Natural killer cell (primary cell): Measurements from ENCODE around the gene TMEM170A. TPM values are rescaled to one million over a fixed set of nuclear protein-coding genes. Genes with fewer than 3 reads are reported as not detected.
A peak's percentile ranks its signal among the peaks of the same experiment; 100 is the strongest.

Experiments used
- ATAC-seq, 3 donors: fragments of 150-1000 bp in 2 of 3; fragments of 200-7000 bp in 1 of 3; cut with Tn5 transposase; 1 replicate in 1 of 3; 2 replicates in 2 of 3; pipeline ENCODE4 v1.10.0; 2021; ENCODE audit warnings: mild to moderate bottlenecking in 2 of 3, moderate library complexity in 2 of 3
- DNase-seq, 2 donors: peaks; one replicate each; pipeline versions ENCODE4 v3.0.0 to v3.0.0-alpha.2; 2013 to 2021; ENCODE audit warnings: mixed read lengths in 1 of 2
- H3K27ac ChIP-seq: one replicate; pipeline ENCODE4 v1.5.1; 2013; ENCODE audit warnings: mild to moderate bottlenecking, low read length
- H3K27me3 ChIP-seq: one replicate; pipeline ENCODE4 v1.6.1; 2013; ENCODE audit warnings: low read length; ENCODE audit not compliant: control insufficient read depth, insufficient read depth
- H3K36me3 ChIP-seq: one replicate; pipeline ENCODE4 v1.6.1; 2013; ENCODE audit warnings: low read length; ENCODE audit not compliant: control insufficient read depth, insufficient read depth
- H3K4me1 ChIP-seq: one replicate; pipeline ENCODE4 v1.6.1; 2013; ENCODE audit warnings: low read length; ENCODE audit not compliant: control insufficient read depth, insufficient read depth
- H3K4me3 ChIP-seq: one replicate; pipeline ENCODE4 v1.5.1; 2013; ENCODE audit warnings: low read length
- H3K9me3 ChIP-seq: one replicate; pipeline ENCODE4 v1.6.1; 2013; ENCODE audit warnings: low read length; ENCODE audit not compliant: control insufficient read depth, insufficient read depth
- H3K27ac Mint-ChIP-seq, 2 donors: one replicate each; pipeline ENCODE4 v1.8.0; 2022; ENCODE audit warnings: mild to moderate bottlenecking in 2 of 2, mixed read lengths in 2 of 2, moderate library complexity in 1 of 2
- H3K27me3 Mint-ChIP-seq, 2 donors: one replicate each; pipeline ENCODE4 v1.8.0; 2022; ENCODE audit warnings: low read depth in 2 of 2, mixed read lengths in 2 of 2
- H3K36me3 Mint-ChIP-seq: one replicate; pipeline ENCODE4 v1.8.0; 2022; ENCODE audit warnings: mixed read lengths
- H3K4me1 Mint-ChIP-seq, 2 donors: one replicate each; pipeline ENCODE4 v1.8.0; 2022; ENCODE audit warnings: mixed read lengths in 2 of 2
- H3K4me3 Mint-ChIP-seq: one replicate; pipeline ENCODE4 v1.8.0; 2022; ENCODE audit warnings: mild to moderate bottlenecking, moderate library complexity, mixed read lengths
- H3K9me3 Mint-ChIP-seq, 2 donors: one replicate each; pipeline ENCODE4 v1.8.0; 2022; ENCODE audit warnings: mixed read lengths in 2 of 2
- CTCF ChIP-seq: fragments of 200-600 bp; IDR thresholded peaks from one replicate; pipeline ENCODE4 v1.8.0; 2022; ENCODE audit warnings: antibody characterized with exemption
- WGBS: methylation state at CpG from one replicate; pipeline ENCODE4 v1.1.7; 2013; ENCODE audit warnings: missing lambda C conversion rate; ENCODE audit not compliant: insufficient coverage; 5-methylcytosine and 5-hydroxymethylcytosine counted together
- intact Hi-C: fragments of 100-400 bp; cut with micrococcal nuclease; formaldehyde crosslinking; loops from one replicate; pipeline ENCODE4 v1.14.2; 2022
- total RNA-seq, 4 donors: library from RNA; stranded (reverse); fragments of 120-200 nt in 1 of 4; gene quantifications; one replicate each; pipeline versions ENCODE4 v1.2.3 to v1.2.4, GENCODE V29; 2013 to 2022

The TMEM170A gene
- total RNA-seq, 3 donors from 2014 or later (not counting 1 experiment from before 2014, with no cell fraction given): 51.5 to 61.0 (median 53.9) TPM

GRCh38 chr16:75406943-75407342 is 57.5 kb downstream of the TMEM170A start:
- H3K36me3 Mint-ChIP-seq: no peaks in the 10 kb centered on the region

GRCh38 chr16:75402821-75403475 is 61.5 kb downstream of the TMEM170A start:
- 36% methylated on average over 3 of the region's 3 CpGs for WGBS
- peak; percentile 40 to 52 (median 48) for ATAC-seq
- intact Hi-C loops: loop anchor here (1.0 to 5.0 kb wide), 2 partner anchors 171 to 204 kb away; no protein-coding TSS in a partner anchor

More at GRCh38 chr16:75406943-75407342, 57.5 kb downstream of the TMEM170A start:
- no CpG with 5 or more reads among the region's 4 CpGs for WGBS
- no peak overlapping the region for H3K27ac Mint-ChIP-seq
- no peak for TF ChIP-seq CTCF
- ATAC-seq: no peak
- H3K27me3 ChIP-seq: no peaks in the 10 kb centered on the region
- no peak overlapping the region for H3K4me3 ChIP-seq
- H3K36me3 ChIP-seq: peaks cover 18% of the 10 kb centered on the region
- peaks cover 0 to 4% of the 10 kb centered on the region in 2 donors for H3K4me1 Mint-ChIP-seq
- H3K27me3 Mint-ChIP-seq: no peaks in the 10 kb centered on the region
- DNase-seq: no peak
- no peak overlapping the region for H3K4me3 Mint-ChIP-seq
- intact Hi-C loops: no loop called here
- no peak overlapping the region for H3K27ac ChIP-seq
- H3K4me1 ChIP-seq: no peaks in the 10 kb centered on the region
- H3K9me3 Mint-ChIP-seq: no peaks in the 10 kb centered on the region
- no peaks in the 10 kb centered on the region for H3K9me3 ChIP-seq

DNA sequence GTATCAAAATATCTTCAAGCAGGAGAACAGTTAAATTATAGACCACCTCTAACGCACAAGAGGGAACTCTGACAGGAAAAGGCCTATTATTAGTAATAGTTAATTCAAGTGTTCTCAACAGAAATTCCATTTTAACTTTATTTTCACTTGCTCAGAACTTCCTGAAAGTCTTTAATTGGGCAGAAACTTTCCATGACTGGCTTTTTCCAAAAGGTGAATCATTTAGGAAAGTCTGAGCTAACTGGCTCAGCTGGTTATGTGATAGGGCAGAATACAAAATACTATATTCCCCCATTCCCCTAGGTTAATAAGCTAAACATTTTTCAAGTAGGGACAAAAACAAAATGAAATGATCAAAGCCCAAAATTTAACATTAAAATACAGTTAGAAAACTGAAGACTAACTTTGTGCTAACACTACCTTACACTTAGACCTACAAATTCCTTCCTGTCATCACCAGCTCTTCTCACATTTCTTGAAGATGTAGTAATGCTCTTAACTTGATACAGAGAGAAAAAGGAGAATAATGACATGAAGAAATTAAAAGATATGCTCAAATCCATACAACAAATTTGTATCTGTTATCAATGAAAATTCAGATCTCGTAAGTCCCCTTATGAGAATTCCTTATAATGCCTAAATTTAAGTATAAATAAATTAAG is 62.2 kb downstream of the TMEM170A start:
- no peak overlapping the region for H3K27ac Mint-ChIP-seq

More at GRCh38 chr16:75402821-75403475, 61.5 kb downstream of the TMEM170A start:
- H3K9me3 ChIP-seq: no peaks in the 10 kb centered on the region
- H3K27me3 Mint-ChIP-seq: no peaks in the 10 kb centered on the region
- no peaks in the 10 kb centered on the region for H3K9me3 Mint-ChIP-seq
- H3K36me3 ChIP-seq: peaks cover 4% of the 10 kb centered on the region
- H3K27me3 ChIP-seq: no peaks in the 10 kb centered on the region
- no peak overlapping the region for H3K4me3 ChIP-seq
- H3K4me1 ChIP-seq: no peaks in the 10 kb centered on the region
- H3K27ac Mint-ChIP-seq: no peak overlapping the region
- TF ChIP-seq CTCF: peak; percentile 64
- peaks cover 0 to 7% of the 10 kb centered on the region in 2 donors for H3K4me1 Mint-ChIP-seq
- no peak overlapping the region for H3K27ac ChIP-seq
- H3K36me3 Mint-ChIP-seq: no peaks in the 10 kb centered on the region
- peak in 1 of 2 donors; percentile 59 for DNase-seq
- H3K4me3 Mint-ChIP-seq: no peak overlapping the region

More for the DNA sequence above, 62.2 kb downstream of the TMEM170A start:
- Histone ChIP-seq H3K4me1 (no peaks in the 10 kb centered on the region), H3K9me3 (no peaks in the 10 kb centered on the region), H3K4me3 (no peak overlapping the region), H3K27ac (no peak overlapping the region), H3K36me3 (peaks cover 3% of the 10 kb centered on the region), H3K27me3 (no peaks in the 10 kb centered on the region)
- intact Hi-C loops: loop anchor here (5.0 kb wide), 1 partner anchor 170 kb away; no protein-coding TSS in a partner anchor
- DNase-seq (no peak), ATAC-seq (no peak)
- Mint-ChIP-seq H3K9me3 (no peaks in the 10 kb centered on the region), H3K4me3 (no peak overlapping the region), H3K36me3 (no peaks in the 10 kb centered on the region), H3K27me3 (no peaks in the 10 kb centered on the region), H3K4me1 (peaks cover 0 to 7% of the 10 kb centered on the region in 2 donors)
- TF ChIP-seq CTCF: no peak
- no CpG with 5 or more reads among the region's 2 CpGs for WGBS
